GM23248 (cell line): Measurements from ENCODE around the gene TCF7L2.

Experiments used
- EZH2 ChIP-seq: fragments of 200-600 bp; sonication (generic); IDR thresholded peaks from 2 replicates; pipeline ENCODE4 v1.6.1; 2018; ENCODE audit warnings: antibody characterized with exemption, mild to moderate bottlenecking; ENCODE audit not compliant: insufficient read depth, poor library complexity, severe bottlenecking
- EZH2phosphoT487 ChIP-seq: fragments of 200-600 bp; sonication (generic); IDR thresholded peaks from 2 replicates; pipeline ENCODE4 v1.6.1; 2018; ENCODE audit warnings: antibody characterized with exemption, moderate library complexity, mild to moderate bottlenecking, low read depth; ENCODE audit not compliant: insufficient read depth

DNA sequence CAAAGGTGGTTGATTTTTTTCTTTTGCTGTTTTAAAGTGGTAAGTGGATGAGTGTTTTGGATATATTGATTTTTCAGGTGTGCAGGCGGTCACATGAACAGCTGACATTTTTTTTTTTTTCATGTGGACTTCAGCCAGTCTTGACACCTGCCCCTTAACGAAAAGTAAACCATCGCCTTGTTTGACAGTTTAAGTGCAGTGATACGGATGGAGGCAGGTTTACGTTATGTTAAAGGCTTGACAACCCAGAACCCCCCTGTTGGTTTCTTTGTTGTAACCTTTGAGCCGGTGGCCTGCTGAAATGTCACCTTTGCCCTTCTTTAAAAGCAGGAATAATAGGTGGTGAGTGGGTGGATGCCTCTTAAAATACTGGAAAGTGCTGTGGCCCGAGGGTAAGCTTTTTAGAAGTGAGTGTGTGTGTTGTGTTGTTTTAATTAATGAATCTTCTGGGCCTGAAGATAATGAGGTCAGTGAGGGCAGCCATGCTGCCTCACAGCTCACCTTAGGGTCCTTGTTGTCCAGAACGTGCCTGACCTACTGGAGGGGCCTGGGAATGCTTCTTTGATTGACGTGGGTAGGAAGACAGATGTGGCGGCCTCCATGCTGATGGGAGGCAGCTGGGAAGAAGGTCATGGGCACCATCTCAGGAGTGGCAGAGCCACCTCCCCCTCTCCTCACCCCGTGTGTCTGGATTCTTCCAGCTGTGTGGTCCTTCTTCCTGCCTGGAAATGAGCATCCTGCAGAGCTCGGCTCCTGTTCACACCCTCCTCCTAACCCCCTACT is 69.8 kb downstream of the TCF7L2 start:
- TF ChIP-seq EZH2 (no peak), EZH2phosphoT487 (no peak)
